CD14-positive monocyte (primary cell): ENCODE results near the gene PIAS4. TPM values are rescaled to one million over a fixed set of nuclear protein-coding genes. Genes with fewer than 3 reads are reported as not detected.

Source experiments
- DNase-seq, 3 donors: peaks; one replicate each; pipeline ENCODE4 v3.0.0-alpha.2; 2011 to 2022
- H2AFZ ChIP-seq: 2 replicates; pipeline ENCODE4 v1.6.0; 2012; ENCODE audit warnings: mild to moderate bottlenecking, low read depth, low read length, inconsistent platforms; ENCODE audit not compliant: insufficient read depth, poor library complexity, severe bottlenecking
- H3K27ac ChIP-seq, 2 donors: 1 replicate in 1 of 2; 2 replicates in 1 of 2; pipeline ENCODE4 v1.5.1; 2012 to 2013; ENCODE audit warnings: low read length in 2 of 2, control low read depth in 1 of 2, inconsistent platforms in 1 of 2, low read depth in 1 of 2, mild to moderate bottlenecking in 1 of 2
- H3K27me3 ChIP-seq, 2 donors: one replicate each; pipeline versions ENCODE4 v1.6.0 to v1.6.1; 2011 to 2013; ENCODE audit warnings: low read length in 2 of 2; ENCODE audit not compliant: control insufficient read depth in 2 of 2, insufficient read depth in 2 of 2
- H3K36me3 ChIP-seq, 2 donors: replicated peaks in 1 of 2; 1 replicate in 1 of 2; 2 replicates in 1 of 2; pipeline versions ENCODE4 v1.5.1 to v1.6.1; 2012 to 2013; ENCODE audit warnings: low read length in 2 of 2, control low read depth in 1 of 2, inconsistent platforms in 1 of 2, mild to moderate bottlenecking in 1 of 2; ENCODE audit not compliant: insufficient read depth in 2 of 2, control insufficient read depth in 1 of 2
- H3K4me1 ChIP-seq, 2 donors: 1 replicate in 1 of 2; 2 replicates in 1 of 2; pipeline versions ENCODE4 v1.5.1 to v1.6.1; 2012 to 2013; ENCODE audit warnings: low read length in 2 of 2, control low read depth in 1 of 2, inconsistent platforms in 1 of 2, mild to moderate bottlenecking in 1 of 2, moderate library complexity in 1 of 2; ENCODE audit not compliant: insufficient read depth in 2 of 2, control insufficient read depth in 1 of 2
- H3K4me2 ChIP-seq: replicated peaks from 2 replicates; pipeline ENCODE3; 2012; ENCODE audit warnings: low read length, moderate library complexity, mild to moderate bottlenecking; ENCODE audit not compliant: poor library complexity, severe bottlenecking; ENCODE audit errors: extremely low read depth
- H3K4me3 ChIP-seq, 3 experiments: fragments of 200-600 bp in 1 of 3; sonication (generic) in 1 of 3; replicated peaks in 1 of 3; 1 replicate in 2 of 3; 2 replicates in 1 of 3; pipeline ENCODE4 v1.5.1; 2011 to 2013; ENCODE audit warnings: low read length in 3 of 3, mild to moderate bottlenecking in 3 of 3, control low read depth in 2 of 3, low read depth in 2 of 3, inconsistent platforms in 1 of 3, moderate library complexity in 1 of 3
- H3K79me2 ChIP-seq: 2 replicates; pipeline ENCODE4 v1.6.0; 2012; ENCODE audit warnings: mild to moderate bottlenecking, control low read depth, inconsistent platforms, low read length, moderate library complexity; ENCODE audit not compliant: insufficient read depth
- H3K9ac ChIP-seq: 2 replicates; pipeline ENCODE4 v1.6.0; 2017; ENCODE audit warnings: low read length, mild to moderate bottlenecking; ENCODE audit not compliant: insufficient read depth, poor library complexity, severe bottlenecking
- H3K9me3 ChIP-seq, 2 donors: replicated peaks in 1 of 2; 1 replicate in 1 of 2; 2 replicates in 1 of 2; pipeline versions ENCODE4 v1.5.1 to v1.6.1; 2012 to 2013; ENCODE audit warnings: low read length in 2 of 2, control low read depth in 1 of 2; ENCODE audit not compliant: control insufficient read depth in 1 of 2, insufficient read depth in 1 of 2
- H4K20me1 ChIP-seq: 2 replicates; pipeline ENCODE4 v1.6.0; 2012; ENCODE audit warnings: mild to moderate bottlenecking, low read length, control low read depth, moderate library complexity; ENCODE audit not compliant: insufficient read depth
- H3K27ac Mint-ChIP-seq, 7 donors: one replicate each; pipeline ENCODE4 v1.8.0; 2020; ENCODE audit warnings: mild to moderate bottlenecking in 7 of 7, mixed read lengths in 7 of 7, moderate library complexity in 6 of 7, inconsistent platforms in 2 of 7
- H3K27me3 Mint-ChIP-seq, 3 donors: one replicate each; pipeline ENCODE4 v1.8.0; 2021 to 2022; ENCODE audit warnings: low read depth in 3 of 3, mild to moderate bottlenecking in 3 of 3, mixed read lengths in 3 of 3, moderate library complexity in 3 of 3, inconsistent platforms in 1 of 3
- H3K36me3 Mint-ChIP-seq, 2 donors: one replicate each; pipeline ENCODE4 v1.8.0; 2020; ENCODE audit warnings: mixed read lengths in 2 of 2, inconsistent platforms in 1 of 2, mild to moderate bottlenecking in 1 of 2
- H3K4me1 Mint-ChIP-seq: one replicate; pipeline ENCODE4 v1.8.0; 2020; ENCODE audit warnings: mild to moderate bottlenecking, mixed read lengths
- H3K4me3 Mint-ChIP-seq, 2 donors: one replicate each; pipeline ENCODE4 v1.8.0; 2020; ENCODE audit warnings: mild to moderate bottlenecking in 2 of 2, mixed read lengths in 2 of 2, moderate library complexity in 1 of 2
- H3K9me3 Mint-ChIP-seq, 7 donors: one replicate each; pipeline ENCODE4 v1.8.0; 2020 to 2022; ENCODE audit warnings: mixed read lengths in 7 of 7, mild to moderate bottlenecking in 6 of 7, moderate library complexity in 6 of 7, inconsistent platforms in 2 of 7
- WGBS: methylation state at CpG from one replicate; pipeline ENCODE4 v1.1.5; 2013; ENCODE audit warnings: missing lambda C conversion rate; ENCODE audit not compliant: insufficient coverage; 5-methylcytosine and 5-hydroxymethylcytosine counted together
- intact Hi-C, 2 donors: fragments of 100-400 bp; cut with micrococcal nuclease; formaldehyde crosslinking; loops; one replicate each; pipeline versions ENCODE4 v1.15.0 to v1.15.1; 2023
- polyA plus RNA-seq, 3 donors: library from polyadenylated mRNA; depleted of rRNA in 1 of 3; unstranded in 2 of 3; stranded (reverse) in 1 of 3; fragments of 300-500 nt in 2 of 3; fragments of >200 nt in 1 of 3; fragmentation: Illumina TruSeq in 2 of 3; gene quantifications; 1 replicate in 2 of 3; 2 replicates in 1 of 3; pipeline ENCODE4 v1.2.3, GENCODE V29; 2012 to 2021
- TF ChIP-seq, protein P1 (sequence below): fragments of 200-600 bp; IDR thresholded peaks from one replicate; pipeline ENCODE4 v1.8.0; 2022; ENCODE audit warnings: antibody characterized with exemption, mild to moderate bottlenecking

Gene PIAS4
- polyA plus RNA-seq, 3 donors, result 2.3 to 8.1 (median 5.9) TPM

GRCh38 chr19:4068047-4068966 lies 60.8 kb downstream of the PIAS4 start:
- WGBS, result 3% methylated on average over 5 of the region's 31 CpGs
- H3K4me1 ChIP-seq, result peaks cover 31 to 35% of the 10 kb centered on the region in 2 donors
- Mint-ChIP-seq H3K4me1 (peaks cover 26% of the 10 kb centered on the region), H3K4me3 (peak overlapping the region; percentile 85 to 87), H3K9me3 (no peaks in the 10 kb centered on the region), H3K27ac (peak overlapping the region; percentile 85 to 94 (median 93)), H3K36me3 (peaks cover 3 to 4% of the 10 kb centered on the region in 2 donors), H3K27me3 (peaks cover 0 to 2% (median 0%) of the 10 kb centered on the region in 3 donors)
- H4K20me1 ChIP-seq, result peaks cover 13% of the 10 kb centered on the region
- H3K4me3 ChIP-seq, result peak overlapping the region; percentile 86 to 96 (median 93)
- no peaks in the 10 kb centered on the region for H3K27me3 ChIP-seq
- peak overlapping the region; percentile 77 to 85 for H3K27ac ChIP-seq
- H3K4me2 ChIP-seq, result peak overlapping the region; percentile 81
- H3K79me2 ChIP-seq, result peaks cover 27% of the 10 kb centered on the region
- TF ChIP-seq, protein P1, sequence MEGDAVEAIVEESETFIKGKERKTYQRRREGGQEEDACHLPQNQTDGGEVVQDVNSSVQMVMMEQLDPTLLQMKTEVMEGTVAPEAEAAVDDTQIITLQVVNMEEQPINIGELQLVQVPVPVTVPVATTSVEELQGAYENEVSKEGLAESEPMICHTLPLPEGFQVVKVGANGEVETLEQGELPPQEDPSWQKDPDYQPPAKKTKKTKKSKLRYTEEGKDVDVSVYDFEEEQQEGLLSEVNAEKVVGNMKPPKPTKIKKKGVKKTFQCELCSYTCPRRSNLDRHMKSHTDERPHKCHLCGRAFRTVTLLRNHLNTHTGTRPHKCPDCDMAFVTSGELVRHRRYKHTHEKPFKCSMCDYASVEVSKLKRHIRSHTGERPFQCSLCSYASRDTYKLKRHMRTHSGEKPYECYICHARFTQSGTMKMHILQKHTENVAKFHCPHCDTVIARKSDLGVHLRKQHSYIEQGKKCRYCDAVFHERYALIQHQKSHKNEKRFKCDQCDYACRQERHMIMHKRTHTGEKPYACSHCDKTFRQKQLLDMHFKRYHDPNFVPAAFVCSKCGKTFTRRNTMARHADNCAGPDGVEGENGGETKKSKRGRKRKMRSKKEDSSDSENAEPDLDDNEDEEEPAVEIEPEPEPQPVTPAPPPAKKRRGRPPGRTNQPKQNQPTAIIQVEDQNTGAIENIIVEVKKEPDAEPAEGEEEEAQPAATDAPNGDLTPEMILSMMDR, result no peak
- intact Hi-C loops, result loop anchor here (5.0 kb wide), 3 partner anchors 49 to 81 kb away; partner anchors contain the start of genes EEF2 (in 1 of the 2) and MAP2K2 (in 1 of the 2)
- no peaks in the 10 kb centered on the region for H3K9me3 ChIP-seq
- H3K36me3 ChIP-seq, result peaks cover 5% of the 10 kb centered on the region in 2 donors
- H3K9ac ChIP-seq, result peak overlapping the region; percentile 87
- peak overlapping the region; percentile 57 for H2AFZ ChIP-seq
- DNase-seq, result peak in 2 of 3 donors; percentile 43 to 50

DNA sequence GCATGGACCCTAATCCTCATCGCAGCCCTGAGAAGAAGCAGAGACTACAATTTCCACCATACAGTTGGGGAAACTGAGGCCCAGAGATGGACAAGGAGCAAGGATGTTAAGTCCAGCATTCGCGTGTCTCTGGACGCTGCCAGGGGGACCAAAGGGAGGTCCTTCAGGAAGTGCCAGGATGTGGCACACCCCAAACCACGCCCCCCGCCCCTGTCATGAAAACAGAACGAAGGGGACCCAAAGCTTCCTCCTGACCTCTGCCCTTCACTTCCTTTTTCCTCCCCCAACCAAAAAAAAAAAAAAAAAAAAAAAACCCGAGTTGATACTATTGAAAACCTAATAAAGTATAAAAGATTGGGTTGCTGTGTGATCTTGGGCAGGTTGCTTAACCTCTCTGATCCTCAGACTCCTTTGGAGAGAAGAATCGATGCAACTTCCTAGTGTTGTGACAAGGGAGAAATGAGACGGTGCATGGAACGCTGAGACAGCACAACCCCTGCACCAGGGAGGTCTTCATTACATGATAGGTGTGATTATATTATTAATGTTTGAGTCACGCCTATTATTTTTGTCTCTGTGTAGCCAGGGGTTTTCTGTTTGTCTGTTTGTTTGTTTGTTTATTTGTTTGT lies 61.9 kb downstream of the PIAS4 start:
- Mint-ChIP-seq H3K9me3 (no peaks in the 10 kb centered on the region), H3K36me3 (no peaks in the 10 kb centered on the region), H3K4me3 (peak overlapping the region; percentile 85 to 87), H3K4me1 (peaks cover 20% of the 10 kb centered on the region), H3K27ac (peak overlapping the region; percentile 54 to 94 (median 87)), H3K27me3 (peaks cover 0 to 2% (median 0%) of the 10 kb centered on the region in 3 donors)
- TF ChIP-seq, protein P1, result no peak
- peaks cover 16% of the 10 kb centered on the region for H3K79me2 ChIP-seq
- no peaks in the 10 kb centered on the region for H3K36me3 ChIP-seq
- peak; percentile 74 to 78 (median 78) for DNase-seq
- peaks cover 21 to 23% of the 10 kb centered on the region in 2 donors for H3K4me1 ChIP-seq
- H3K4me2 ChIP-seq, result peak overlapping the region; percentile 81
- intact Hi-C loops, result loop anchor here (5.0 kb wide), 3 partner anchors 48 to 82 kb away; partner anchors contain the start of genes EEF2 (in 1 of the 2) and MAP2K2 (in 1 of the 2)
- H3K4me3 ChIP-seq, result peak overlapping the region in 1 of 3 experiments; percentile 96
- H3K9ac ChIP-seq, result no peak overlapping the region
- no peak overlapping the region for H2AFZ ChIP-seq
- H3K9me3 ChIP-seq, result no peaks in the 10 kb centered on the region
- H4K20me1 ChIP-seq, result peaks cover 2% of the 10 kb centered on the region
- H3K27ac ChIP-seq, result peak overlapping the region; percentile 77 to 85
- H3K27me3 ChIP-seq, result no peaks in the 10 kb centered on the region
- 100% methylated on average over 1 of the region's 12 CpGs for WGBS
